Activated CD8-positive, alpha-beta T cell treated with anti-CD3 and anti-CD28 coated beads for 36 hours (primary cell): Measurements from ENCODE around the gene TRPM7. TPM values are rescaled to one million over a fixed set of nuclear protein-coding genes. Genes with fewer than 3 reads are reported as not detected.
"Not testable (repeated sequence)": the region's sequence is repeated elsewhere in the genome, so short reads cannot be mapped to it uniquely, and the experiment has no call there.

Experiments used
- ATAC-seq: fragments of 200-7000 bp; cut with Tn5 transposase; one replicate; pipeline ENCODE4 v1.10.0; 2021; ENCODE audit warnings: mild to moderate bottlenecking, moderate library complexity
- CTCF ChIA-PET: fragments of 350-600 bp; sonication (Branson Sonifier 250); formaldehyde crosslinking; loops from one replicate; lab custom pipeline; 2021; ENCODE audit warnings: antibody characterized with exemption; lab: Charles Lee
- POLR2A ChIA-PET: fragments of 350-600 bp; sonication (Branson Sonifier 250); formaldehyde crosslinking; loops from one replicate; lab custom pipeline; 2021; ENCODE audit warnings: antibody characterized with exemption; lab: Charles Lee
- DNase-seq: peaks from one replicate; pipeline ENCODE4 v3.0.0-alpha.2; 2020
- H3K27ac Mint-ChIP-seq: one replicate; pipeline ENCODE4 v1.8.0; 2021; ENCODE audit warnings: mild to moderate bottlenecking, mixed read lengths
- H3K27me3 Mint-ChIP-seq: one replicate; pipeline ENCODE4 v1.8.0; 2021; ENCODE audit warnings: mixed read lengths
- H3K36me3 Mint-ChIP-seq: one replicate; pipeline ENCODE4 v1.8.0; 2021; ENCODE audit warnings: low read depth, mixed read lengths
- H3K4me1 Mint-ChIP-seq: one replicate; pipeline ENCODE4 v1.8.0; 2021; ENCODE audit warnings: low read depth, mixed read lengths
- H3K4me3 Mint-ChIP-seq: one replicate; pipeline ENCODE4 v1.8.0; 2021; ENCODE audit warnings: mild to moderate bottlenecking, moderate library complexity, mixed read lengths
- H3K9me3 Mint-ChIP-seq: one replicate; pipeline ENCODE4 v1.8.0; 2021; ENCODE audit warnings: mixed read lengths
- CTCF ChIP-seq: fragments of 200-600 bp; IDR thresholded peaks from one replicate; pipeline ENCODE4 v1.8.0; 2022; ENCODE audit warnings: antibody characterized with exemption, mild to moderate bottlenecking
- intact Hi-C: fragments of 100-400 bp; cut with micrococcal nuclease; formaldehyde crosslinking; loops from one replicate; pipeline ENCODE4 v1.10.0; 2022
- total RNA-seq, 2 experiments: library from RNA; stranded (reverse); gene quantifications; one replicate each; pipeline ENCODE4 v1.2.3, GENCODE V29; 2021

Gene TRPM7
- total RNA-seq, 2 experiments from 2014 or later = 38.2 to 38.8 TPM

DNA sequence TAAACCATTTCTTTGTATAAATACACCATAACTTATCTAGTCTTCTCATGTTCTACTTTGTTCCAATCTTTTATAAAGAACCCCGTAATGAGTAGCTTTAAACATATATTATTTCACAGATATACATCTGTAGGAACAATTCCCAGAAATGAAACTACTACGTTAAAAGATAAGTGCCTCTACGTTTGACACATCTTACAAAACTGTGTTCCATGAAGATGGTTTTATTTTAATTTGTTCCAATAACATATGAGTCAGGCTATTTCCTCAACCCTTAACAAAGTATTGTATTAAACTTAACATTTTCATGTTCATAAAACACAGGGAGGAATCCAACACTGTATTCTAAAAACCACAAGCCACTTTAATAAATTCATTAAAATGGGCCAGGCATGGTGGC is 52.9 kb downstream of the TRPM7 start:
- Mint-ChIP-seq H3K27ac (peak overlapping the region; percentile 40), H3K4me3 (no peak overlapping the region), H3K36me3 (peaks cover 38% of the 10 kb centered on the region), H3K9me3 (no peaks in the 10 kb centered on the region), H3K27me3 (no peaks in the 10 kb centered on the region), H3K4me1 (peaks cover 7% of the 10 kb centered on the region)
- ATAC-seq (peak; percentile 20), DNase-seq (no peak)
- ChIA-PET CTCF (interaction anchor here (1.1 kb wide), 1 partner anchor 82 kb away, joined by 3 read pairs; no protein-coding TSS in a partner anchor), POLR2A (interaction anchor here (0.7 kb wide), 1 partner anchor 744 kb away, joined by 3 read pairs; no protein-coding TSS in a partner anchor)
- TF ChIP-seq CTCF = no peak
- intact Hi-C loops = no loop called here

GRCh38 chr15:50628421-50628820 is 58.2 kb downstream of the TRPM7 start:
- Mint-ChIP-seq H3K4me1 (peaks cover 15% of the 10 kb centered on the region), H3K4me3 (no peak overlapping the region), H3K36me3 (peaks cover 33% of the 10 kb centered on the region), H3K9me3 (no peaks in the 10 kb centered on the region), H3K27me3 (no peaks in the 10 kb centered on the region), H3K27ac (peak overlapping the region; percentile 52)
- ChIA-PET POLR2A (no interaction called here), CTCF (no interaction called here)
- DNase-seq (no peak), ATAC-seq (no peak)
- no peak for TF ChIP-seq CTCF
- intact Hi-C loops = no loop called here

- Mint-ChIP-seq H3K36me3 (peaks cover 29% of the 10 kb centered on the region), H3K4me1 (peaks cover 13% of the 10 kb centered on the region), H3K27me3 (no peaks in the 10 kb centered on the region), H3K9me3 (no peaks in the 10 kb centered on the region), H3K4me3 (no peak overlapping the region), H3K27ac (peak overlapping the region; percentile 73)
- ChIA-PET CTCF (no interaction called here), POLR2A (interaction anchor here (0.6 kb wide), 1 partner anchor 492 kb away, joined by 3 read pairs; no protein-coding TSS in a partner anchor)
- peak; percentile 65 for ATAC-seq
- TF ChIP-seq CTCF = no peak
- no peak for DNase-seq
- intact Hi-C loops = no loop called here
Measured at GRCh38 chr15:50627351-50628055, 59.1 kb downstream of the TRPM7 start.

DNA sequence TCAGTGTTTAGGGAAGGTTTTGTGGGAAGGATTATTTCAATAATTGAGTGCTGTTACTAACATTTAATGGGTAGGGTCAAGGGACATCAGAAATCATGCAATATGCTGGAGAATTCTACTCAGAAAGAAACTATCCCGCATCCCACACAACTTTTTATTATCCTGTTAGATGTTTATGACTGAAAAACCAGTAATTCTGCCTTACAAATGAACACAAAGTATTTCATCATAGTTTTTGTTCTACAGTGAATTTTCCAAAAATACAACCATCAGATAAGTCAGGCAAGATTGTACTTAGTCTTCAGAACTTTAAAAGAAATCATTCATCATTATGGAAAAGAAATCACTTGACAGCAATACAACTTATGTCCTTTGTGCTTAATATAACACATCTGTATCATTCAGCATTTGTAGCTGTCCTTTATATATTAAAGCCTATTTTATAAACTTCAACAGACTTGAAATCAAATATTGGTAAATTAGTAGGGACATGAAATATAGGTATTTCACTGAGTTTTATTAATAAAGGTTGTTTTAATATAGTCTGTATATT is 61.9 kb downstream of the TRPM7 start:
- ChIA-PET POLR2A (no interaction called here), CTCF (no interaction called here)
- no peaks in the 10 kb centered on the region for H3K27me3 Mint-ChIP-seq
- no peaks in the 10 kb centered on the region for H3K9me3 Mint-ChIP-seq
- no peak for DNase-seq
- no peak overlapping the region for H3K4me3 Mint-ChIP-seq
- H3K27ac Mint-ChIP-seq = peak overlapping the region; percentile 58
- intact Hi-C loops = no loop called here
- peaks cover 32% of the 10 kb centered on the region for H3K36me3 Mint-ChIP-seq
- no peak for TF ChIP-seq CTCF
- no peak for ATAC-seq
- H3K4me1 Mint-ChIP-seq = peaks cover 13% of the 10 kb centered on the region

DNA sequence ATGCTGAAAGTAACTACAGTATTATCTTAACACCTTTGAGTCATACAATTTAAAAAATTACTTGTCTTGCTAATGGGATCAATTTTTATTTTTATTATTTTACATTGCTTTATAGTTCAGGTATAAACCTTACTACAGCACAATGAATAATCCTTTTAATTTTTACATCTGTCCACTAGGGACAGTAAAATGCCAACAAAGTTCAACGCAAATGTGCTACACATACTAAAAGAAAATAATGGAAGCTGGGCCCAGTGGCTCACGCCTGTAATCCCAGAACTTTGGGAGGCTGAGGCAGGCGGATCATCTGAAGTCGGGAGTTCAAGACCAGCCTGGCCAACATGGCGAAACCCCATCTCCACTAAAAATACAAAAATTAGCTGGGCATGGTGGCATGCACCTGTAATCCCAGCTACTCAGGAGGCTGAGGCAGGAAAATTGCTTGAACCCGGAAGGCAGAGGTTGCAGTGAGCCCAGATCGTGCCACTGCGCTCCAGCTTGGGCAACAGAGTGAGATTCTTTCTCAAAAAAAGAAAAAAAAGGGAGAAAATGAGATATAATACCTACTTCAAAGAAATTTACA is 64.1 kb downstream of the TRPM7 start:
- peak; percentile 39 for ATAC-seq
- H3K9me3 Mint-ChIP-seq, POLR2A ChIA-PET, H3K4me1 Mint-ChIP-seq, DNase-seq, H3K27ac Mint-ChIP-seq, intact Hi-C loops, H3K27me3 Mint-ChIP-seq, H3K4me3 Mint-ChIP-seq: not testable (repeated sequence)
- CTCF ChIA-PET = interaction anchor here (0.6 to 2.5 kb wide), 8 partner anchors 10 to 286 kb away, joined by 3 to 14 read pairs (median 4); partner anchors contain the start of gene AP4E1
- peaks cover 31% of the 10 kb centered on the region for H3K36me3 Mint-ChIP-seq
- TF ChIP-seq CTCF = peak; percentile 44

- H3K27ac Mint-ChIP-seq, H3K9me3 Mint-ChIP-seq, H3K4me1 Mint-ChIP-seq, ATAC-seq, intact Hi-C loops, CTCF ChIA-PET, DNase-seq, H3K4me3 Mint-ChIP-seq, POLR2A ChIA-PET, H3K27me3 Mint-ChIP-seq: not testable (repeated sequence)
- peaks cover 23% of the 10 kb centered on the region for H3K36me3 Mint-ChIP-seq
Measured at GRCh38 chr15:50616960-50617359, 69.6 kb downstream of the TRPM7 start.

- H3K4me1 Mint-ChIP-seq, DNase-seq, ATAC-seq, H3K27ac Mint-ChIP-seq, POLR2A ChIA-PET, intact Hi-C loops, CTCF ChIA-PET, H3K9me3 Mint-ChIP-seq, H3K27me3 Mint-ChIP-seq, H3K4me3 Mint-ChIP-seq: not testable (repeated sequence)
- peaks cover 24% of the 10 kb centered on the region for H3K36me3 Mint-ChIP-seq
Measured at GRCh38 chr15:50616554-50616953, 70.0 kb downstream of the TRPM7 start.
